ENCODE measurements around the gene PLPPR4. TPM values are rescaled to one million over a fixed set of nuclear protein-coding genes. Genes with fewer than 3 reads are reported as not detected.

PLPPR4 gene
- total and polyA plus RNA-seq, 2 donors (not counting 1 experiment from before 2014, with no cell fraction given) = not detected

DNA sequence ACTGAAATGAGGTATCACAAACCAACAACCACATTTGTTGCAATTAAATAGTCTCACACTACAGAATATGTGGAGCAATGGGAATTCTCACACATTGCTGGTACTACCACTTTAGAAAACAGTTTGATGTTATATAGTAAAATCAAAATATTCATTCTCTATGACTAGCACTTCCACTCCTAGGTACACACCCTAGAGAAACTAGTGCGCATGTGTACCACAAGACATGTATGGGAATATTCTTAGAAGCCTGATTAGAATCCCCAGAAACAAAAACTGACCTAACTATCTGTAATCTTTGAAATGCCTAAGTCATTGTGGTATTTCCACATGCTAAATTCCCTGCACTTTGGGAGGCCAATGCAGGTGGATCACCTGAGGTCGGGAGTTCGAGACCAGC lies 18.1 kb upstream of the PLPPR4 start:
- Histone ChIP-seq H3K79me2 (ENCODE audit: control insufficient read depth, insufficient read depth, low read length) (no peaks in the 10 kb centered on the region), H3K9me3 (ENCODE audit: control extremely low read depth in 1 of 3, control insufficient read depth in 2 of 3, insufficient read depth in 1 of 3, low read length in 2 of 3) (peaks cover 0 to 7% (median 0%) of the 10 kb centered on the region in 3 donors), H3K4me3 (ENCODE audit: control extremely low read depth in 1 of 5, extremely low read depth in 1 of 5, insufficient read depth in 1 of 5, low read depth in 2 of 5, low read length in 4 of 5) (no peak overlapping the region), H3K36me3 (replicated peaks in 1 of 2; ENCODE audit: control extremely low read depth in 1 of 2, control insufficient read depth in 1 of 2, extremely low read depth in 1 of 2, insufficient read depth in 2 of 2, low read length in 1 of 2) (no peaks in the 10 kb centered on the region), H3K27me3 (replicated peaks in 1 of 4; ENCODE audit: control extremely low read depth in 1 of 4, control insufficient read depth in 3 of 4, insufficient read depth in 4 of 4, low read length in 3 of 4) (no peaks in the 10 kb centered on the region), H3K4me1 (ENCODE audit: control insufficient read depth in 2 of 2, insufficient read depth in 2 of 2, low read length in 2 of 2) (no peaks in the 10 kb centered on the region), H2AFZ (ENCODE audit: insufficient read depth, low read depth, low read length, poor library complexity, severe bottlenecking) (no peak overlapping the region), H3K27ac (ENCODE audit: low read length in 2 of 2) (no peak overlapping the region), H3K4me2 (replicated peaks; ENCODE audit: low read depth, low read length, poor library complexity, severe bottlenecking) (no peak overlapping the region), H4K20me1 (ENCODE audit: control insufficient read depth, insufficient read depth, low read length, poor library complexity, severe bottlenecking) (no peaks in the 10 kb centered on the region), H3K9ac (ENCODE audit: low read length) (no peak overlapping the region)
- Mint-ChIP-seq H3K4me3 (no peak overlapping the region), H3K27me3 (no peaks in the 10 kb centered on the region), H3K27ac (no peak overlapping the region), H3K9me3 (ENCODE audit: insufficient read depth) (peaks cover 3% of the 10 kb centered on the region), H3K4me1 (no peaks in the 10 kb centered on the region)
- WGBS (ENCODE audit: insufficient coverage) = no CpG with 5 or more reads among the region's 3 CpGs
- CTCF ChIA-PET = no interaction called here
- DNase-seq (no peak), ATAC-seq (ENCODE audit: low read depth) (no peak)
- POLR2A ChIA-PET = no interaction called here
- intact Hi-C loops (cut with micrococcal nuclease) = no loop called here
- no peak for TF ChIP-seq EZH2 (IDR thresholded peaks at IDR 0.05; ENCODE audit: borderline replicate concordance, insufficient read depth, low read depth, low read length, poor library complexity, severe bottlenecking)
- TF ChIP-seq, protein P1, sequence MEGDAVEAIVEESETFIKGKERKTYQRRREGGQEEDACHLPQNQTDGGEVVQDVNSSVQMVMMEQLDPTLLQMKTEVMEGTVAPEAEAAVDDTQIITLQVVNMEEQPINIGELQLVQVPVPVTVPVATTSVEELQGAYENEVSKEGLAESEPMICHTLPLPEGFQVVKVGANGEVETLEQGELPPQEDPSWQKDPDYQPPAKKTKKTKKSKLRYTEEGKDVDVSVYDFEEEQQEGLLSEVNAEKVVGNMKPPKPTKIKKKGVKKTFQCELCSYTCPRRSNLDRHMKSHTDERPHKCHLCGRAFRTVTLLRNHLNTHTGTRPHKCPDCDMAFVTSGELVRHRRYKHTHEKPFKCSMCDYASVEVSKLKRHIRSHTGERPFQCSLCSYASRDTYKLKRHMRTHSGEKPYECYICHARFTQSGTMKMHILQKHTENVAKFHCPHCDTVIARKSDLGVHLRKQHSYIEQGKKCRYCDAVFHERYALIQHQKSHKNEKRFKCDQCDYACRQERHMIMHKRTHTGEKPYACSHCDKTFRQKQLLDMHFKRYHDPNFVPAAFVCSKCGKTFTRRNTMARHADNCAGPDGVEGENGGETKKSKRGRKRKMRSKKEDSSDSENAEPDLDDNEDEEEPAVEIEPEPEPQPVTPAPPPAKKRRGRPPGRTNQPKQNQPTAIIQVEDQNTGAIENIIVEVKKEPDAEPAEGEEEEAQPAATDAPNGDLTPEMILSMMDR (IDR thresholded peaks at IDR 0.05) = no peak

DNA sequence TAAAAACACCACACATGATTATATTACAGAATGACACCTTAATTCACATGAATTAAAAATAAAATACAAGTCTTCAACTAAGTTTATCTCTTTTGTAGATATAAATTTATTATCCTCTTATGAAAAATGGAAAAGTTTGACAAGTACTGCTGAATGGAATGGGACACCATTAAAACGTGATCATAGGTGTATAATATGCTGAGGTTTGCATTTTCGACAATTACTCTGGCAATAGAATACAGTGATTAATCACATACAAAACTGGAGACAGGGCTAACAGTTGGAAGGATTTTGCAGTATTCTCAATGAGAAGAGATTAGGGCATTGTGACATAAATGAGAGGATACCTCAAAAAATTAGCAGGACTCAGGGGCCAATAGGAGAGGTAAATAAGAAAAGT lies 17.1 kb upstream of the PLPPR4 start:
- Mint-ChIP-seq H3K27ac (no peak overlapping the region), H3K9me3 (ENCODE audit: insufficient read depth) (peaks cover 3% of the 10 kb centered on the region), H3K4me3 (no peak overlapping the region), H3K27me3 (no peaks in the 10 kb centered on the region), H3K4me1 (no peaks in the 10 kb centered on the region)
- POLR2A ChIA-PET = no interaction called here
- Histone ChIP-seq H3K4me1 (ENCODE audit: control insufficient read depth in 2 of 2, insufficient read depth in 2 of 2, low read length in 2 of 2) (no peaks in the 10 kb centered on the region), H3K79me2 (ENCODE audit: control insufficient read depth, insufficient read depth, low read length) (no peaks in the 10 kb centered on the region), H3K4me3 (ENCODE audit: control extremely low read depth in 1 of 5, extremely low read depth in 1 of 5, insufficient read depth in 1 of 5, low read depth in 2 of 5, low read length in 4 of 5) (no peak overlapping the region), H3K27me3 (replicated peaks in 1 of 4; ENCODE audit: control extremely low read depth in 1 of 4, control insufficient read depth in 3 of 4, insufficient read depth in 4 of 4, low read length in 3 of 4) (no peaks in the 10 kb centered on the region), H2AFZ (ENCODE audit: insufficient read depth, low read depth, low read length, poor library complexity, severe bottlenecking) (no peak overlapping the region), H3K27ac (ENCODE audit: low read length in 2 of 2) (no peak overlapping the region), H3K9me3 (ENCODE audit: control extremely low read depth in 1 of 3, control insufficient read depth in 2 of 3, insufficient read depth in 1 of 3, low read length in 2 of 3) (peaks cover 0 to 7% (median 0%) of the 10 kb centered on the region in 3 donors), H3K9ac (ENCODE audit: low read length) (no peak overlapping the region), H3K4me2 (replicated peaks; ENCODE audit: low read depth, low read length, poor library complexity, severe bottlenecking) (no peak overlapping the region), H4K20me1 (ENCODE audit: control insufficient read depth, insufficient read depth, low read length, poor library complexity, severe bottlenecking) (no peaks in the 10 kb centered on the region), H3K36me3 (replicated peaks in 1 of 2; ENCODE audit: control extremely low read depth in 1 of 2, control insufficient read depth in 1 of 2, extremely low read depth in 1 of 2, insufficient read depth in 2 of 2, low read length in 1 of 2) (no peaks in the 10 kb centered on the region)
- DNase-seq (no peak), ATAC-seq (ENCODE audit: low read depth) (no peak)
- no CpG with 5 or more reads among the region's 2 CpGs for whole genome bisulfite sequencing (ENCODE audit: insufficient coverage)
- TF ChIP-seq, protein P1 (IDR thresholded peaks at IDR 0.05) = no peak
- no peak for TF ChIP-seq EZH2 (IDR thresholded peaks at IDR 0.05; ENCODE audit: borderline replicate concordance, insufficient read depth, low read depth, low read length, poor library complexity, severe bottlenecking)
- CTCF ChIA-PET = no interaction called here
- intact Hi-C loops (cut with micrococcal nuclease) = no loop called here

Measured in B cell (primary cell).